Muscle of leg (tissue), 11 donors: ENCODE measurements around the gene AHI1. TPM values are rescaled to one million over a fixed set of nuclear protein-coding genes. Genes with fewer than 3 reads are reported as not detected.

Source experiments
- DNase-seq: peaks from one replicate; pipeline ENCODE4 v3.0.0; 2013
- H3K27ac ChIP-seq: one replicate; pipeline ENCODE4 v1.5.1; 2013; ENCODE audit warnings: mild to moderate bottlenecking, low read length, control low read depth
- H3K27me3 ChIP-seq: one replicate; pipeline ENCODE4 v1.6.1; 2013; ENCODE audit warnings: low read length; ENCODE audit not compliant: control insufficient read depth, insufficient read depth
- H3K36me3 ChIP-seq: one replicate; pipeline ENCODE4 v1.6.1; 2013; ENCODE audit warnings: low read length; ENCODE audit not compliant: control insufficient read depth, insufficient read depth
- H3K4me1 ChIP-seq: one replicate; pipeline ENCODE4 v1.6.1; 2013; ENCODE audit warnings: low read length; ENCODE audit not compliant: control insufficient read depth, insufficient read depth
- H3K4me3 ChIP-seq: one replicate; pipeline ENCODE4 v1.5.1; 2013; ENCODE audit warnings: low read length, control low read depth
- H3K9me3 ChIP-seq: replicated peaks from 2 replicates; pipeline ENCODE4 v1.6.1; 2013; ENCODE audit warnings: low read depth, low read length; ENCODE audit not compliant: control insufficient read depth
- WGBS: methylation state at CpG from one replicate; pipeline ENCODE4 v1.1.5; 2013; ENCODE audit warnings: missing lambda C conversion rate; ENCODE audit not compliant: insufficient coverage; 5-methylcytosine and 5-hydroxymethylcytosine counted together
- polyA plus RNA-seq, 8 donors: library from polyadenylated mRNA; unstranded; fragments of 120-200 nt; gene quantifications; one replicate each; pipeline versions ENCODE4 v1.2.1 to v1.2.3, GENCODE V29; 2013; ENCODE audit warnings: inconsistent platforms in 1 of 8, low replicate concordance in 1 of 8; ENCODE audit not compliant: insufficient read length in 8 of 8, insufficient read depth in 1 of 8
- total RNA-seq: library from RNA; stranded (reverse); fragments of 120-200 nt; gene quantifications from one replicate; pipeline ENCODE4 v1.2.4, GENCODE V29; 2013

AHI1 gene
- total and polyA plus RNA-seq, 9 donors, result 16.3 to 28.7 (median 20.5) TPM

DNA sequence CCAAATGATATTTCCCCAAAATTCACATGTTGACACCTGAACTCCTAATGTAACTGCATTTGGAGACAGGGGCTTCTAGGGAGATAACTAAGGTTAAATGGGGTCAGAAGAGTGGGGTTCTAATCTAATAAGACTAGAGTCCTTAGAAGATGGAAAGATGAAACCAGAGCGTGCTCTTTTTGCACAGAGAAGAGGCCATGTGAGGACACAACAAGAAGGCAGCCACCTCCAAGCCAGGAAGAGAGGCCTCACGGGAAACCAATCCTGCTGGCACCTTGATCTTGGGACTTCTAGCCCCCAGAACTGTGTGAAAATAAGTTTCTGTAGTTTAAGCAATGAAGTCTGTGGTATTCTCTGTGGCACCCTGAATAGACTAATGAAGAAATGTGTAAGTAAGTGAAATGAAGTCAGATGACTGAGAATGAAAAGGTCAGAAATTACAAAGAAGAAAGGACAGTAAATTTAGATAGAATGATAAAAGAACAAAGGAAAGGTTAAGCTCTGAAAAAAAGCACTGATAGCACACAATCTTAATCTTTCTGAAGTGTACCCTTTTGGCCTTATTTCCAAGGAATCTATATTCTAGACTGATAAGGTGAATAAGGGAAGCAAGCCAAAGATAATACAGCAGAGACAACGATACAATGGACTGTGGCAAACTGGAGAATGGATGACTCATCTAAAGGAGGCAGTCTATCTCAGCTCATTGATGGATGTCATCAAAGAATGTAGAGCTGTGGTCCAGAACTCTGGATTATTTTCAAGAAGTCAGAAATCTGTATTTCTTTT, 206.1 kb downstream of the AHI1 start:
- Histone ChIP-seq H3K4me1 (no peaks in the 10 kb centered on the region), H3K27ac (no peak overlapping the region), H3K9me3 (peaks cover 2% of the 10 kb centered on the region), H3K4me3 (no peak overlapping the region), H3K36me3 (peaks cover 6% of the 10 kb centered on the region), H3K27me3 (no peaks in the 10 kb centered on the region)
- 85% methylated on average over 3 of the region's 3 CpGs for WGBS
- DNase-seq, result no peak

DNA sequence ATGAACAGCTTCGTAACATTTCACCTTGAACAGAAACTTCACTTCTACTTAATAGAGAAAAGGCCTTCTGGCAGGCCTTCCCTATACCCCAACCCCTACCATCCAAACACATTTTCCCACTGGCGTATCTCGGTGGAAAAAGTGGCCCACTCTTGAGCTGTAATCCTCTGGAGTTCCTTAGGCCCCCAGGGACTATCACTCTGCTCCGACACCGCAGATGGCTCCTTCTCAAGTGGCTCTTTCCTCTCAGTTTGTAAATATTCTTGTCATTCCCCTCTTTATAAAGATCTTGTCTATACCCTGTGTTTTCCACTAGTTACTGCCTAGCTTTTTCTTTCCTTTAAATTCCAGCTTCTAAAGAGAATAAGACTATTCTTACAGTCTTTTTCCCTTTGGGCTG, 207.7 kb downstream of the AHI1 start:
- Histone ChIP-seq H3K27me3 (no peaks in the 10 kb centered on the region), H3K27ac (no peak overlapping the region), H3K4me1 (no peaks in the 10 kb centered on the region), H3K36me3 (peaks cover 6% of the 10 kb centered on the region), H3K9me3 (no peaks in the 10 kb centered on the region), H3K4me3 (no peak overlapping the region)
- WGBS, result 58% methylated on average over 4 of the region's 5 CpGs
- no peak for DNase-seq

DNA sequence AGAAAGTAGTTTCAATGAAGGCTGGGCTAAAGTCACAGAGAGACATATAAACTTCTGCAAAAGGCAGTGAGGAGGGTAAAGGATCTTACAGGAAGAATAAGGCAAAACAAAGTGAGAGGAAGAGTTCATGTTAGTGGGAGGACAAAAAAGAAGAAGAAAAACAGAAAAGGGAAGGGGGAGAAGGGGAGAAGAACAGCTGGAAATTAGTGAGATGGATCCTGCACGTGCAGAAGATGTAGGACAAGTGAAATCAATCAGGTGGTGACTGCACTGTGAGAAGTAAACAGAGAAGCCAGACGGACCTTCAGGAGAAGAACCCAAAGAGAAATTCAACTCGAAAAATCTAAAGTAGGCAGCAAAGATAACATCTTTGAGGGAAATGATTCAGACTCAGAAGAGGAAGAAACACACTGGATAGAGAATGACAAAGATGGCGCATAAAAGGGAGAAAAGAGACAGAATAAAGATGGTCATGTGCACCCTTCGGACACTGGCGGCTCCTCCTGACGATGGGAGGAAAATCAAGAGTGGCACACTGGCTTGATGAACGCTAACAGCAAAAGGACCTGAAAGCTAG, 210.5 kb downstream of the AHI1 start:
- no peak overlapping the region for H3K4me3 ChIP-seq
- no peaks in the 10 kb centered on the region for H3K9me3 ChIP-seq
- no peak for DNase-seq
- H3K36me3 ChIP-seq, result peaks cover 6% of the 10 kb centered on the region
- H3K27me3 ChIP-seq, result no peaks in the 10 kb centered on the region
- no peak overlapping the region for H3K27ac ChIP-seq
- 90% methylated on average over 7 of the region's 8 CpGs for WGBS
- no peaks in the 10 kb centered on the region for H3K4me1 ChIP-seq

DNA sequence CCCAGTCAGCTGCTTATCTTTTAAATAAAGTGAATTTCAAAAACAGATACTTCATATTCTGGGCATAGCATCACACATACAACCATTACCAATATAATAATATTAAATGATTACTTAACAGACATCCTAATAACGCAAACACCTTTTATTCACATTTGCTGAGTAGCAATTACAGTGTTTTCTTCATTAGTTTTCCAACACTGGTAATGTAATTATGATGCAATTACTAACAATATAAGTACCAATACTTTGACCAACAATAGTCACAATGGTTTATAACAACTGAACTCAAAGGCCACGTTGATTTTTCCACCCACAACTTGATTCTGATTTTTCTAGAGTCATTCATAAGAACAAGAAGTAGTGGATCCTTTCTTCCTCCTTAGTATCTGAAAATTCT, 212.4 kb downstream of the AHI1 start:
- no peak for DNase-seq
- peaks cover 4% of the 10 kb centered on the region for H3K36me3 ChIP-seq
- no peaks in the 10 kb centered on the region for H3K9me3 ChIP-seq
- WGBS, result no CpG with 5 or more reads among the region's 2 CpGs
- H3K27ac ChIP-seq, result no peak overlapping the region
- H3K4me3 ChIP-seq, result no peak overlapping the region
- no peaks in the 10 kb centered on the region for H3K4me1 ChIP-seq
- no peaks in the 10 kb centered on the region for H3K27me3 ChIP-seq

DNA sequence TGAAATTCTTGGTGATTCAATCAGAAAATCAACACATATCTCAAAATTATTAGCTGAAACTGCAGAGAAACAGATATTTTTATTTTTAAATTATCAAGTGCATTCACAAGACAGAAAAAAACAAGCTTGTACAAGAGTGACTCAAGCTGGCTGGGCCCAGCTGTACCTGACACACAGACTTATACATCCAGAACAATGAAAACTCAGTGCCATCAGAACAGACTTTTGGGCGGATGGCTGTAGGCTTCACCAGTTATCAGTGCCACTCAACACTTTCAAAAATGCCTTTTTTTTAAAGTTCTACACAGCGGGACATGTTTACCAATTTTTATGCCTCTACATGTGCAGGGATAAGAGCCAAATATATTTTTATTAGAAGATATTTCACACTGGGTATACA, 213.6 kb downstream of the AHI1 start:
- WGBS, result 83% methylated on average over 1 of the region's 2 CpGs
- Histone ChIP-seq H3K36me3 (no peaks in the 10 kb centered on the region), H3K4me1 (no peaks in the 10 kb centered on the region), H3K27me3 (no peaks in the 10 kb centered on the region), H3K9me3 (no peaks in the 10 kb centered on the region), H3K27ac (no peak overlapping the region), H3K4me3 (no peak overlapping the region)
- no peak for DNase-seq

DNA sequence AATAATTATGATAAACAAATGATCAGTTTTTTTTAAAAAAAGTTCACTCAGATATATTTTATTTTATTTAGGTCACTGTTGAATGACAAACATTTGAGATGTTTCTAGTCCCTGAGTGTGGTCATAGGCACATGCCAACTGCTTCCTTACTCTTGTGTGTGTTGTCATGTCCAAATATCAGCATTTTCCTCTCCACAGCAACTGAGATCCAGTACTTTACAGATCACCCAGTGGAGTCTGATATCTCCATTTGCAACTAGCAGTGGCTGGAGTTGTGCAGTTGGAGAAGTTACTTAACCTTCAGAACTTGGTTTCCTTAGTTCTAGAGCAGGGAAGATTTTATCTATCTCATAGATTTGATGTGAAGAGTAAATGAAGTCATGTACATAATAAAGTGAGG, 215.1 kb downstream of the AHI1 start:
- H3K27me3 ChIP-seq, result no peaks in the 10 kb centered on the region
- no peaks in the 10 kb centered on the region for H3K9me3 ChIP-seq
- H3K36me3 ChIP-seq, result no peaks in the 10 kb centered on the region
- no peak overlapping the region for H3K27ac ChIP-seq
- no peaks in the 10 kb centered on the region for H3K4me1 ChIP-seq
- DNase-seq, result no peak
- H3K4me3 ChIP-seq, result no peak overlapping the region

DNA sequence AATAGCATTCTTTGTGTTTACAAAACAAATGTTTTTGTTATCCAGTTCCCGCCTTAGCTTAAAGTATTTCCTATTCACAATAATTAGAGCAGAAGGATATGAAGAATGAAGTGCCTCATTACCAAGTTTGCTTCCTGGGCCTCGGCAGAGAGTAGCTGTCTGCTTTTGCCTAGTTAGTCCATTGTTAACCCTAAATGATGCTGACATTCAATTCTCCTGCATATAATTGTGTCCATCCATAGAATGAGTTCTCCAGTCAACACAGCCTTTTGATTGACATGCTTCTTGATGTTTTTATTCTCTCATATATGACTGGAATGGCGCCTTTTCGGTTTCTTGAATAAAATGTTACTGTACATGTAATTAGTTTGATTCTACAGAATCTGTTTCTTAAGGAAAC, 215.6 kb downstream of the AHI1 start:
- no peak overlapping the region for H3K4me3 ChIP-seq
- no peaks in the 10 kb centered on the region for H3K9me3 ChIP-seq
- H3K27me3 ChIP-seq, result no peaks in the 10 kb centered on the region
- DNase-seq, result no peak
- WGBS, result no CpG with 5 or more reads among the region's 4 CpGs
- no peak overlapping the region for H3K27ac ChIP-seq
- no peaks in the 10 kb centered on the region for H3K36me3 ChIP-seq
- H3K4me1 ChIP-seq, result no peaks in the 10 kb centered on the region

DNA sequence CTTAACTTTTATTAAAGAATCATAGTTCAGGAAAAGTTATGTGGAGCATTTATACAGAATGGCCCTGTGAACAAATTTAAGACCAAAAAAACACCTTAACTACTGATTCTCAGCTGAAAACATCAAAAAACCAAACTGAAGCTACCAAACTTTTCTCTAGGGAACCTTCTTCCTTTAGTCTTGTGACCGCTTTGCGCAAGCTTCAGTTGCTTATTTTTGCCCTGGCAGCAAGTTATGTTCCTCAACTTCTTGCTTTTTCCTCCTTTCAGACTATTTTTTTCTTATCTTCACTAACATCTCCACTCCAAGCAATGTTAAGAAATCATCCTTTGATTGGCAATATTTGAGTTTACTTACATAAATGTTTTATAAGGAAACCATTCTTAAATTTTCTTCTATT, 216.3 kb downstream of the AHI1 start:
- WGBS, result 84% methylated on average over 2 of the region's 2 CpGs
- Histone ChIP-seq H3K4me3 (no peak overlapping the region), H3K4me1 (no peaks in the 10 kb centered on the region), H3K9me3 (no peaks in the 10 kb centered on the region), H3K36me3 (no peaks in the 10 kb centered on the region), H3K27me3 (no peaks in the 10 kb centered on the region), H3K27ac (no peak overlapping the region)
- peak; percentile 76 for DNase-seq

DNA sequence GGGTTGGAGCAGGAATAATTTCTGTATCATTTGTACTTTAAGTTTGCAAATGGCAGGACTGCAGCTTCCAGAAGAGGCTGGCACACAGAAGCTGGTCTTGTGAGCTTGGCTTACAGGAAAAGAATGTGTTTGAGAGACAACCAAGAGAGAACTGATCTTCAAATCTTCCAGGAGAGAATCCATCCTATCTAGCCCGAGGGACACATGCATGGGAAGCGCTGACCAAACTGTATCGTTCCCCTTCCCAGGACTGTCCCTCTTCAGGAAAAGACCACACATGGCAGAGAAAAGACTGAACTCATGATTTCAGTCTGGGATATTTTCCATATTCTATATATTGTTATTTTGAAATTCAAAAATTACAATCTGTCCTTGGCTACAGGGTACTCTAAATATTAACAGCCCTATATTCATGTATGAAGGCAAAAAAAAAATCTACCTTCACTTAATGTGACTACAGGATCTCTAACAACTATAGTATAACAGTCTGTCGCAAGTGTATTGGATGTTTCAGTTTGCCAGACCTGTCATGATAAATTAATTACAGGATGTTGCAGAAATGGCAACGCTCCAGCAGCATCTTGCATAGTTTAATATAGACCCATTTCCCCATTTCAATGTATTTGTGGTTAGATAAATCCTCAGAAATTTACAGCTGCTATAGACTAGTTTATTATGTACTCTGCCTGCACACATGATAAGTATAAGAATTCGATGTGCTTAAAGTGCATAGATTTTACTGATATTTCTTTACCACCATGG, 217.0 kb downstream of the AHI1 start:
- no peak overlapping the region for H3K27ac ChIP-seq

DNA sequence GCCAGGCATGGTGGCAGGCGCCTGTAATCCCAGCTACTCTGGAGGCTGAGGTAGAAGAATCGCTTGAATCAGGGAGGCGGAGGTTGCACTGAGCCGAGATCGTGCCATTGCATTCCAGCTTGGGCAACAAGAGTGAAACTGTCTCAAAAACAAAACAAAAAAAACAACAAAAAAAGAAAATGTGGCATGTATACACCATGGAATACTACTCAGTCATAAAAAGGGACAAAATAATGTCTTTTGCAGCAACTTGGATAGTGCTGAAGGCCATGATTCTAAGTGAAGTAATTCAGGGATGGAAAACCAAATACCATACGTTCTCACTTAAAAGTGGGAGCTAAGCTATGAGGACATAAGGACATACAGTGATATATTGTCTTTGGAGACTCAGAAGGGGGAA, 220.1 kb downstream of the AHI1 start:
- no CpG with 5 or more reads among the region's 6 CpGs for WGBS
- H3K27me3 ChIP-seq, result no peaks in the 10 kb centered on the region
- H3K27ac ChIP-seq, result no peak overlapping the region
- DNase-seq, result no peak
- no peaks in the 10 kb centered on the region for H3K9me3 ChIP-seq
- H3K4me3 ChIP-seq, result no peak overlapping the region
- H3K36me3 ChIP-seq, result no peaks in the 10 kb centered on the region
- H3K4me1 ChIP-seq, result no peaks in the 10 kb centered on the region

More for the DNA sequence above, 217.0 kb downstream of the AHI1 start:
- Histone ChIP-seq H3K27me3 (no peaks in the 10 kb centered on the region), H3K4me1 (no peaks in the 10 kb centered on the region), H3K36me3 (no peaks in the 10 kb centered on the region), H3K4me3 (no peak overlapping the region), H3K9me3 (no peaks in the 10 kb centered on the region)
- WGBS, result no CpG with 5 or more reads among the region's 6 CpGs
- peak; percentile 33 for DNase-seq
